Measurements from ENCODE around the gene CITED4. TPM values are rescaled to one million over a fixed set of nuclear protein-coding genes. Genes with fewer than 3 reads are reported as not detected.

CITED4 gene
- total and polyA plus RNA-seq, 2 donors (not counting 3 experiments of a cell fraction or from before 2014, with no cell fraction given), result 3.8 to 11.3 TPM

DNA sequence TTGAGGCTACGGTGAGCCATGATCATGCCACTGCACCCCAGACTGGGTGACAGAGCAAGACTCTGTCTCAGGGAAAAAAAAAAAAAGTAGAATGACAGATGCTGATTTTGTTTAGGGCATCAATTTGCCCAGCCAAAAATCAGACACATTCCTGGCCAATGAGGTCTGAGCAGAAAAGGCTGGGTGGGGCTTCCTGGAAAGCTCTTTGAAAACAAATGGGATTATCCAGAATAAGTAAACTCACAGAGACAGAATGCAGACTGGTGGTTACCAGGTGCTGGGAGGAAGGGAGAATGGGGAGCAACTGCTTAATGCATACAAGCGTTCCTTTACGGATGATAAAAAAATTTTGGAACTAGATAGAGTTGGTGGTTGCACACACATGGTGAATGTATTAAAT, 10.1 kb upstream of the CITED4 start:
- no TSS peak for BruUV-seq (replicated peaks)
- Histone ChIP-seq H3K4me1 (ENCODE audit: control insufficient read depth, extremely low read depth, insufficient read depth, low read length) (peaks cover 39% of the 10 kb centered on the region), H3K9me3 (replicated peaks; ENCODE audit: control insufficient read depth, insufficient read depth, low read length) (peaks cover 4% of the 10 kb centered on the region), H2AFZ (ENCODE audit: low read depth, low read length) (no peak overlapping the region), H3K36me3 (ENCODE audit: control insufficient read depth in 2 of 2, extremely low read depth in 1 of 2, insufficient read depth in 2 of 2, low read length in 2 of 2) (no peaks in the 10 kb centered on the region), H4K20me1 (replicated peaks; ENCODE audit: control insufficient read depth, extremely low read depth, insufficient read depth, low read length) (no peaks in the 10 kb centered on the region), H3K27ac (ENCODE audit: insufficient read depth, low read depth, low read length) (no peak overlapping the region), H3K4me3 (replicated peaks in 1 of 3; ENCODE audit: insufficient read depth in 1 of 3, low read depth in 1 of 3, low read length in 3 of 3) (no peak overlapping the region), H3K9me1 (replicated peaks; ENCODE audit: control insufficient read depth, extremely low read depth, insufficient read depth, low read length) (no peaks in the 10 kb centered on the region), H3K4me2 (ENCODE audit: insufficient read depth, low read length) (no peak overlapping the region), H3K9ac (replicated peaks; ENCODE audit: extremely low read depth, insufficient read depth, low read length) (no peak overlapping the region), H3K27me3 (ENCODE audit: control insufficient read depth in 2 of 2, insufficient read depth in 2 of 2, low read length in 2 of 2) (no peaks in the 10 kb centered on the region), H3K79me2 (ENCODE audit: control insufficient read depth, insufficient read depth, low read length) (no peaks in the 10 kb centered on the region)
- intact Hi-C loops (cut with micrococcal nuclease), result no loop called here
- POLR2A ChIA-PET, result interaction anchor here (1.0 kb wide), 1 partner anchor 11 kb away, joined by 3 read pairs; no protein-coding TSS in a partner anchor
- FAIRE-seq, result no peak
- no peak for DNase-seq (ENCODE audit: low read depth, low spot score)
- no peak for TF ChIP-seq FOS (IDR thresholded peaks at IDR 0.05; ENCODE audit: borderline replicate concordance, insufficient read depth, low read length)
- TF ChIP-seq, protein P1, sequence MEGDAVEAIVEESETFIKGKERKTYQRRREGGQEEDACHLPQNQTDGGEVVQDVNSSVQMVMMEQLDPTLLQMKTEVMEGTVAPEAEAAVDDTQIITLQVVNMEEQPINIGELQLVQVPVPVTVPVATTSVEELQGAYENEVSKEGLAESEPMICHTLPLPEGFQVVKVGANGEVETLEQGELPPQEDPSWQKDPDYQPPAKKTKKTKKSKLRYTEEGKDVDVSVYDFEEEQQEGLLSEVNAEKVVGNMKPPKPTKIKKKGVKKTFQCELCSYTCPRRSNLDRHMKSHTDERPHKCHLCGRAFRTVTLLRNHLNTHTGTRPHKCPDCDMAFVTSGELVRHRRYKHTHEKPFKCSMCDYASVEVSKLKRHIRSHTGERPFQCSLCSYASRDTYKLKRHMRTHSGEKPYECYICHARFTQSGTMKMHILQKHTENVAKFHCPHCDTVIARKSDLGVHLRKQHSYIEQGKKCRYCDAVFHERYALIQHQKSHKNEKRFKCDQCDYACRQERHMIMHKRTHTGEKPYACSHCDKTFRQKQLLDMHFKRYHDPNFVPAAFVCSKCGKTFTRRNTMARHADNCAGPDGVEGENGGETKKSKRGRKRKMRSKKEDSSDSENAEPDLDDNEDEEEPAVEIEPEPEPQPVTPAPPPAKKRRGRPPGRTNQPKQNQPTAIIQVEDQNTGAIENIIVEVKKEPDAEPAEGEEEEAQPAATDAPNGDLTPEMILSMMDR (IDR thresholded peaks at IDR 0.05; ENCODE audit: extremely low read depth in 1 of 2, insufficient read depth in 1 of 2, low read depth in 1 of 2, low read length in 2 of 2), result no peak
- dilution Hi-C loops (cut with MboI; ENCODE audit: extremely low pct_ligation_motif_present, low sequenced_read_pairs), result no loop called here
- CTCF ChIA-PET, result interaction anchor here (0.6 to 2.1 kb wide), 4 partner anchors 10 to 80 kb away, joined by 3 to 7 read pairs (median 6); partner anchors contain the start of gene CITED4

DNA sequence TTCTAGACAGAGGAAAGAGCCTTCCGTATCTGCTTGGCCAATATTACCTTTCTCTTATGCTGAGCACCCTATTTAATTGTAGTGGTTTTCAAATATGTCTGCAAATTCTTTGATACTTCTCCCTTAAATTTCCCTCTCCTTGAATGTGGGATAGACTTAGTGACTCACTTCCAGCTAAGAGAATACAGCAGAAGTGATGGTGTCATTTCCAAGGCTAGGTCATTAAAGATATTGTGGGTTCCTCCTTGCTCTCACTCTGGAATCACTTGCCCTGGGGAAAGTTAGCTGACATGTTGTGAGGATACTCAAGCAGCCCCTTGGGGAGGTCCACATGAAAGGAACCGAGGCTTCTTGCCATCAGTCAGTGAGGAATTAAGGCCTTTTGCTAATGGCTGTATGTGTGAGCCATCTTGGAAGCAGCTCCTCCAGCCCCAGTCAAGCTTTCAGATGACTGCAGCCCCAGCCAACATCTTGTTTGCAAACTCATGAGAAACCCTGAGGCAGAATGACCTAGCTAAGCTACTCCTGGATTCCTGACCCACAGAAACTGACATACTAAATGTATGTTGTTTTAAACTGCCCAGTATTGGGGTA, 8.1 kb upstream of the CITED4 start:
- POLR2A ChIA-PET, result no interaction called here

More for the DNA sequence above, 8.1 kb upstream of the CITED4 start:
- Histone ChIP-seq H3K27me3 (ENCODE audit: control insufficient read depth in 2 of 2, insufficient read depth in 2 of 2, low read length in 2 of 2) (no peaks in the 10 kb centered on the region), H3K79me2 (ENCODE audit: control insufficient read depth, insufficient read depth, low read length) (no peaks in the 10 kb centered on the region), H3K27ac (ENCODE audit: insufficient read depth, low read depth, low read length) (no peak overlapping the region), H3K4me1 (ENCODE audit: control insufficient read depth, extremely low read depth, insufficient read depth, low read length) (peaks cover 22% of the 10 kb centered on the region), H3K9me3 (replicated peaks; ENCODE audit: control insufficient read depth, insufficient read depth, low read length) (peaks cover 4% of the 10 kb centered on the region), H3K9ac (replicated peaks; ENCODE audit: extremely low read depth, insufficient read depth, low read length) (no peak overlapping the region), H3K4me2 (ENCODE audit: insufficient read depth, low read length) (no peak overlapping the region), H3K4me3 (replicated peaks in 1 of 3; ENCODE audit: insufficient read depth in 1 of 3, low read depth in 1 of 3, low read length in 3 of 3) (no peak overlapping the region), H3K9me1 (replicated peaks; ENCODE audit: control insufficient read depth, extremely low read depth, insufficient read depth, low read length) (no peaks in the 10 kb centered on the region), H4K20me1 (replicated peaks; ENCODE audit: control insufficient read depth, extremely low read depth, insufficient read depth, low read length) (no peaks in the 10 kb centered on the region), H2AFZ (ENCODE audit: low read depth, low read length) (no peak overlapping the region), H3K36me3 (ENCODE audit: control insufficient read depth in 2 of 2, extremely low read depth in 1 of 2, insufficient read depth in 2 of 2, low read length in 2 of 2) (no peaks in the 10 kb centered on the region)
- intact Hi-C loops (cut with micrococcal nuclease) (no loop called here), dilution Hi-C loops (cut with MboI; ENCODE audit: extremely low pct_ligation_motif_present, low sequenced_read_pairs) (no loop called here)
- FAIRE-seq (peak; percentile 42), DNase-seq (ENCODE audit: low read depth, low spot score) (no peak)
- BruUV-seq (replicated peaks), result no TSS peak
- TF ChIP-seq POLR2AphosphoS5 (IDR thresholded peaks at IDR 0.05; ENCODE audit: insufficient read depth, low read depth, low read length) (no peak), EZH2 (IDR thresholded peaks at IDR 0.05; ENCODE audit: borderline replicate concordance, low read depth, low read length, severe bottlenecking) (no peak), FOS (IDR thresholded peaks at IDR 0.05; ENCODE audit: borderline replicate concordance, insufficient read depth, low read length) (peak; percentile 54), JUN (IDR thresholded peaks at IDR 0.05; ENCODE audit: borderline replicate concordance, insufficient read depth, insufficient read length, low read depth) (peak; percentile 36)
- CTCF ChIA-PET, result interaction anchor here (1.1 kb wide), 1 partner anchor 79 kb away, joined by 5 read pairs; no protein-coding TSS in a partner anchor
